GF-D8 (cell line): ENCODE results near the gene CHCHD2.
"Not testable (repeated sequence)": the region's sequence is repeated elsewhere in the genome, so short reads cannot be mapped to it uniquely, and the experiment has no call there.

Experiments used
- DNase-seq: peaks from one replicate; lab custom pipeline; 2025; lab: John Stamatoyannopoulos, UW

CHCHD2 gene

DNA sequence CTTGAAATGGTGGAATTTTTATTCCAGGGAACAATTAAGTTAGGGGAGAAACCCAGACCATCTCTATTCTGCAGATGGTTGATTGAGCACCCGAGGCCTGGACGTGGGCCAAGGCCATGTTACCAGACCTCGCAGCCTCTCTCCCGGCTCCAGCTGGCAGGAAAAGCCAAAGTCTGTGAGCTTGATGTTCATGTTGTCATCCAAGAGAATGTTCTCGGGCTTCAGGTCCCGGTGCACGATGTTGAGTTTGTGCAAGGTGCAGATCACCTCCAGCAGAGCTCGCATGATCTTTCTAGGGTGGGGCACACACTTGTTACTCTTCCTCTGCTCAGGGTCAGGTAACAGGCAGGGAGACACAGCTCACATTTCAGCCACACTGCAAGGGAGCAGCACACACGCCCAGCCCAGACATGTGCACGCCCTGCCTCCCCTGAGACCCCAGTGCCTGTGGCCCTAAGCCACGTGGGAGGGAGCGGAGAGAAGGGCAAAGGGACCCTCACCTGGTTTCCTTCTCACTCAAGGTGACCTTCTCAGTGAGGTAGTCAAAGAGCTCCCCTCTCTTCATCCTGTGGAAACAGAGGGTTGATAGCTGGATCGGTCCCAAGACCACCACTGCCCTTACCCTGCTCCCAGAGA lies 23.0 kb downstream of the CHCHD2 start:
- no peak for DNase-seq

DNA sequence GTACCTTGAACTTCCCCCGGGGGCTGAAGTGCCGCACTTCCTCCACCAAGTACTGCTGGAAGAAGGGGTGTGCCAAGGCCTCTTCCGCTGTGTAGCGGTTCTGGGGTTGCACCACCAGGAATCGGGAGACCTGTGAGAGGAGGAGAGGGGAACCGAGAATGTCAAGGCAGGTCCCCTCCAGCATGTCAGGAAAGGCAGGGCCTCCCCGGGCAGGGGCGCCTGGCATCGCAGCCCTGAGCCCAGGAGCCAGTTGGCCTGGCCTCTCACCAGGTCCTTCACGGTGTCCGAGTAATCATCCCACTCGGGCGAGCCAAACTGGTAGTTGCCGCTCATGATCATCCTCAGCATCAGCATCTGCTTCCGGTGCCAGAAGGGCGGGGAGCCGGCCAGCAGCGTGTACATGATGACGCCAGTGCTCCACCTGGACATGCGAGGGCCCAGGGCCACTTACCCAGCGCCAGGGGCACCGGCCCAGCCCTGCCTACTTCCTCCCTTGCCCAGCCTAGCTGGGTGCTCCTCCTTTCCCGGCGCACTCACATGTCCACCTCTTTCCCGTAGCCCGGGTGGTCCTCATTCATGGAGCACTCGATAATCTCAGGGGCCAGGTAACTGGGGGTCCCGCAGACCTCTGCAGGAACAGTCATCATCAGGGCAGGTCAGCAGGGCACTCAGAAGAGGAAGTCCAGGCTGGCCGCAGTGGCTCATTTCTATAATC lies 24.5 kb downstream of the CHCHD2 start:
- DNase-seq, result no peak

- DNase-seq, result not testable (repeated sequence)
These were observed 25.4 kb downstream of the CHCHD2 start for GRCh38 chr7:56080726-56081435.

- no peak for DNase-seq
These were observed 26.7 kb downstream of the CHCHD2 start for GRCh38 chr7:56079450-56080185.

DNA sequence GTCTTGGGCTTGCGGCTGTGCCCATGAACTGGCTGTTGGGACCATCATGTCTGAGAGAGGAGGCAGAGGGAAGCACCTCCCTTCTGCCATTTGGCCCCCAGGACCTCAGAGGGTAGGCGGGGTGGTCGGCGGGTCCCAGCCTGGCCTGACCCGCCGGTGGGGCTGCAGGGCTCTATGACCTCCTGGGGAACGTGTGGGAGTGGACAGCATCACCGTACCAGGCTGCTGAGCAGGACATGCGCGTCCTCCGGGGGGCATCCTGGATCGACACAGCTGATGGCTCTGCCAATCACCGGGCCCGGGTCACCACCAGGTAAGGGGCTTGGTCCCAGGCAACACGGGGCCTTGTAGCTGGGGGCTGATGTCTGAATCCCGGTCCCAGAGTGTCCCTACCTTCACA lies 28.1 kb downstream of the CHCHD2 start:
- no peak for DNase-seq

DNA sequence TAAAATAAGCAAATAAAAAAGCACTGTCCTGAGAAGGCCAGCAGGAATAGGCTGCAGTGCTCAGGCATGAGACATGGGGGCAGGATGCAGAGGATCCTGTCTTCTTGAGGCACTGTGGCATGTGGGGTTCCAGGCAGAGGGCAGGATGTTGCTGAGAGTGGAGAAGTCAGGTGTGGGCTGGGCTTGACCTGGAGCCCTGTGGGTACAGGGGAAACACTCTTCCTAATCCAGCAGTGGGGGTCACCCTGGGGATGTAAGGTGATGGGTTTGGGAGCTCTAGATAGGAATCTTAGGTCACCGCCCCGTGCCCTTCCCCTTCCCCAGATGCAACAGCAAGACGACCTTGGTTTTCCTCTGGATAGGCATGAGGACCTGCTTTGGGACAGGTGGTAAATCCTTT lies 28.6 kb downstream of the CHCHD2 start:
- no peak for DNase-seq

- DNase-seq, result peak; percentile 30
These were observed 31.9 kb downstream of the CHCHD2 start for GRCh38 chr7:56074371-56074791.

DNA sequence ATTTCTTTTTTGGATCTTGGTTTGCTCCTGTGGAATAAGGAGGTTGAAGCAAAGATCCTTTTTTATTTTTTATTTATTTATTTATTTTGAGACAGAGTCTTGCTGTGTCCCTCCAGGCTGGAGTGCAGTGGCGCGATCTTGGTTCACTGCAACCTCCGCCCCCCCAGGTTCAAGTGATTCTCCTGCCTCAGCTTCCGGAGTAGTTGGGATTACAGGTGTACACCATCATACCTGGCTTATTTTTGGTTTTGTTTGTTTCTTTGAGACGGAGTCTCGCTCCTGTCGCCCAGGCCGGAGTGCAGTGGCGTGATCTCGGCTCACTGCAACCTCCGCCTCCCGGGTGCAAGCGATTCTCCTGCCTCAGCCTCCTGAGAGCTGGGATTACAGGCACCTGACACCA lies 39.9 kb downstream of the CHCHD2 start:
- not testable (repeated sequence) for DNase-seq

- DNase-seq, result peak; percentile 79
These were observed 42.2 kb downstream of the CHCHD2 start, which contains the start of gene SUMF2 for GRCh38 chr7:56063882-56064625. Gene SUMF2 (plus strand): TSS chr7:56064286. CDS start chr7:56064312, 26 bp downstream.

GRCh38 chr7:56063500-56063881 lies 42.8 kb downstream of the CHCHD2 start:
- no peak for DNase-seq

GRCh38 chr7:56062382-56062781 lies 43.9 kb downstream of the CHCHD2 start:
- DNase-seq, result no peak

DNA sequence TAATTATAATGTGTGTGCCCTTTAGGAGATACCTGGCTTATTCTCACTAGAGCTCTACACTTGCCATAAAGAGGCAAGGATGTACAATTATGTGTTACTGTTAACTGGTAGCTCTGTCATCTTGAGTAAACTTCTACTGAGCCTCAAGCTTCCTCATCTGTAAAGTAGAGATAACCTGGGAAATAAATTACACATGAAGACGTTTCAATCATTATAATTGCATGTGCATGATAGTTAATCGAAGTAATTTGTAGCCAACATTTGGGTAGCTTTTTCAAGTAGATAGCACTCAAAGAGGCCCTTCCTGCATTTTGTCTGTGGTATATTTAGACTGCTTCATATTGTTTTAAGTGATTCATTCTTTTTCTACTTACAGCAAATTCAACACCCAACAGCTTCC lies 52.3 kb downstream of the CHCHD2 start:
- no peak for DNase-seq

DNA sequence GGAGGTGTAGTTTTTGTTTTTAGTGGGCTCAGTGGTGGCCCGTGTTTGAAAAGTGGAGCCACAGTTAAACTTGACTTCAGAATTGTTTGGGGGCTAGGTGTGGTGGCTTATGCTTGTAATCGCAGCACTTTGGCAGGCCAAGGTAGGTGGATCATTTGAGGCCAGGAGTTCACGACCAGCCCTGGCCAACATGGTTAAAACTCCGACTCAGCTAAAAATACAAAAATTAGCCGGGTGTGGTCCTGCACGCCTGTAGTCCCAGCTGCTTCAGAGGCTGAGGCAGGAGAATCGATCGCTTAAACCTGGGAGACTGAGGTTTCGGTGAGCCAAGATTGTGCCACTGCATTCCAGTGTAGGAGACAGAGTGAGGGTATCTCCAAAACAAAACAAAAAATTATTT lies 52.9 kb downstream of the CHCHD2 start:
- no peak for DNase-seq
